NCI-H1436 treated with DMSO at 0.1 percent for 48 hours (cell line): ENCODE results near the gene RPS21.

Source experiments
- DNase-seq: peaks from one replicate; lab custom pipeline; 2025; lab: John Stamatoyannopoulos, UW

The RPS21 gene

GRCh38 chr20:62386383-62387218, at the start of gene RPS21:
Gene RPS21, plus strand, starts transcription at chr20:62387103. Its CDS starts 236 bp downstream, at chr20:62387339.
- DNase-seq = peak; percentile 44

GRCh38 chr20:62337558-62338293, 49.2 kb upstream of the RPS21 start:
- DNase-seq = no peak

GRCh38 chr20:62338294-62338620, 48.6 kb upstream of the RPS21 start:
- DNase-seq = no peak

- DNase-seq = no peak
Observed at GRCh38 chr20:62339647-62340062, 47.2 kb upstream of the RPS21 start.

GRCh38 chr20:62342910-62343309, 44.0 kb upstream of the RPS21 start:
- peak; percentile 66 for DNase-seq

GRCh38 chr20:62344092-62344491, 42.8 kb upstream of the RPS21 start:
- DNase-seq = no peak

GRCh38 chr20:62344782-62345181, 42.1 kb upstream of the RPS21 start:
- no peak for DNase-seq

- no peak for DNase-seq
Observed at GRCh38 chr20:62345681-62346370, 41.1 kb upstream of the RPS21 start.

- no peak for DNase-seq
Observed at GRCh38 chr20:62346398-62347150, 40.3 kb upstream of the RPS21 start.

- DNase-seq = no peak
Observed at GRCh38 chr20:62347151-62347404, 39.8 kb upstream of the RPS21 start.

- no peak for DNase-seq
Observed at GRCh38 chr20:62347445-62347844, 39.5 kb upstream of the RPS21 start.

- no peak for DNase-seq
Observed at GRCh38 chr20:62348604-62349003, 38.3 kb upstream of the RPS21 start.

- DNase-seq = no peak
Observed at GRCh38 chr20:62349556-62350097, 37.3 kb upstream of the RPS21 start.

GRCh38 chr20:62350098-62350628, 36.7 kb upstream of the RPS21 start:
- peak; percentile 19 for DNase-seq

GRCh38 chr20:62350629-62351422, 36.1 kb upstream of the RPS21 start:
- DNase-seq = no peak

- DNase-seq = no peak
Observed at GRCh38 chr20:62351469-62352401, 35.2 kb upstream of the RPS21 start.

GRCh38 chr20:62352402-62353288, 34.3 kb upstream of the RPS21 start:
- no peak for DNase-seq

- no peak for DNase-seq
Observed at GRCh38 chr20:62353289-62354030, 33.4 kb upstream of the RPS21 start.
